Subcutaneous adipose tissue (tissue), 4 donors: ENCODE measurements around the gene NXN. TPM values are rescaled to one million over a fixed set of nuclear protein-coding genes. Genes with fewer than 3 reads are reported as not detected.

Experiments
- CTCF ChIP-seq: fragments of 450-650 bp; IDR thresholded peaks from one replicate; pipeline ENCODE4 v1.5.1; 2016; ENCODE audit warnings: low read depth, mild to moderate bottlenecking, control low read depth, antibody characterized with exemption, moderate library complexity
- total RNA-seq, 4 donors: library from RNA; depleted of rRNA; stranded (reverse); fragments of >200 nt; gene quantifications; one replicate each; pipeline ENCODE4 v1.1.0, GENCODE V29; 2016

Gene NXN
- total RNA-seq, 4 donors from 2014 or later: 2.9 to 24.3 (median 7.4) TPM

- TF ChIP-seq CTCF: no peak
Measured at GRCh38 chr17:907725-908124, 71.9 kb downstream of the NXN start.

GRCh38 chr17:903691-904481 is 75.7 kb downstream of the NXN start:
- no peak for TF ChIP-seq CTCF

- TF ChIP-seq CTCF: no peak
Measured at GRCh38 chr17:902463-902862, 77.1 kb downstream of the NXN start.

GRCh38 chr17:901964-902363 is 77.6 kb downstream of the NXN start:
- TF ChIP-seq CTCF: no peak

GRCh38 chr17:901191-901950 is 78.2 kb downstream of the NXN start:
- TF ChIP-seq CTCF: no peak

GRCh38 chr17:900336-900934 is 79.1 kb downstream of the NXN start:
- TF ChIP-seq CTCF: no peak
